HG03565 (cell line): ENCODE results near the gene FLT3.
"Not testable (repeated sequence)": the region's sequence is repeated elsewhere in the genome, so short reads cannot be mapped to it uniquely, and the experiment has no call there.

Experiments
- ATAC-seq: cut with Tn5 transposase; IDR thresholded peaks from one replicate; pipeline ENCODE4 v1.9.1; 2021; ENCODE audit warnings: mild to moderate bottlenecking, moderate library complexity; ENCODE audit not compliant: unreplicated experiment

The FLT3 gene

DNA sequence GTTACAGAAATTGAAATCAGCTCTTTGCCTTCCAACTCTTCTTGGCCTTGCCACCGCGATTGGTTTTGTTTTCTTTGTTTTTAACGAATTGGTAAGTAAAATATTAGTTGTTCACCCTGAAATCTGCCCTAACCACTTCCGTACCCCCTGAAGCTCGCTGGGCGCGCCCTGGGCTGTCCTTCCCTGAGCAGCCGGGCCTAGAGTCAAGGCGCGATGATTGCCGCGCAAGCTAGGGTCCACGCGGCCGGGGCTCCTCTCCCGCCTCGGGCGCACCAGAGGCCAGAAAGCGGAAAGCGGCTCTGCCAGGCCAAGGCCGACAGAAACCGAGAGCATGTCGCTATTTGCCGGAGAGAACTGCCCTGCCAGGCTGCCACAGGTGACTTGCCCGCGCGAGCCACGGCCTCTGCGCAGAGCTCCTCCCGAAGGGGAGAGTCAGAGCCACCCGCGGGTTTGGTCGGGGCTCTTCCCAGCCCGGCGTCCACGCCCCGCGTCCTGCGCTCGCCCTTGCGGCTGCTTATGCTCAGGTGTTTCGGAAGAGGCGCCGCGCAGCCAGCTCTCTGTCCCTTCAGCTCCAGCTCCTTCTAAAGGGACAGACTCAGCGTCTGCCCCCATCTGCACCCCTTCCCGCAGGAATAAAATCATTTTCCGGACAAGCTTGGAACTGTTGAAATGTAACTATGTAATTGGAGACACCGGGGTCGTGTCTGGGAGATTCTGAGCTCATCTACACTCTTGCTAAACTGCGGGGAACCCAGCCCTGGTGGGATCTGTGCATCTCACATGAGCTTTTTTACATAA is 124.6 kb downstream of the FLT3 start:
- no peak for ATAC-seq

- ATAC-seq, result no peak
These were observed 126.3 kb downstream of the FLT3 start for GRCh38 chr13:27973961-27974662.

DNA sequence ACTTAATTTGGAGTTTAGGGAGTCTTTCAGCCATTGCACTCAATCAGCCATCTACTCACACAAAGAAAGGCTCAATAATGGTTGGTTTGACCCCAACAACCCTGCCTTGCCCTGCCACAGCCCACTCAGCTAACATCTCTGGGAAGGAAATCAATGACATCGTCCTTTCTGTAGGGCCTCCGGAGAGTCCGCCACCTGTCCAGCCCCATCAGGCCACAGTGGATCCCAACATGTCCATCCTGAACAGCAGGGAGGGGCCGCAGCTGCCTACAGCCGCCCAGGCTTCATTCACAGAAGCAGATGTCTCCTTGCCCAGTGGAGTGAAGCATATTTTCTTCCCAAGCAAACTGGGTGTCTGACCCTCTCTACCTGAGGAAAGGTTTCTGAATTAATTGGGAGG is 127.1 kb downstream of the FLT3 start:
- no peak for ATAC-seq

GRCh38 chr13:27972478-27972820 is 127.9 kb downstream of the FLT3 start:
- no peak for ATAC-seq

GRCh38 chr13:27971776-27972477 is 128.4 kb downstream of the FLT3 start:
- ATAC-seq, result no peak

DNA sequence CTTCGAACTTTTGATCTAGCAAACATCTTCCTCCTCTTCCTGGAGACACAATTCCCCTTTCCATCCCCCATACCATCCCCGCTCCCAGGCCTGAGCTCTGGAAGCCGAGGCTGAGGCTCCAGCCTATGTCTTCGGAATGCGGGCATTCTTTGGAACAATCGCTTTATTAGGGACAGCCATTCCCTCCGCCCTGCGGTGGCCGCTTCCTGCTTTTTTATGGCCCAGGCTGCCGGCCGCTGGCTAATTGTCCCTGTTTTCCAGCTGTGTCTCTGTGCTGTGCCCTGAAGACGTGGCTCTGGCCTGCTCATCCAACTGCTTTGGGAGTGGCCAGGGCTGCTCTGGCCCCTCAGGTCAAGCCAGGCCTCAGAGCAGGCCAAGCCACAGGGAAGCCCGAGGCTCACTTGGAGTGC is 129.1 kb downstream of the FLT3 start:
- ATAC-seq, result no peak

- no peak for ATAC-seq
These were observed 129.8 kb downstream of the FLT3 start for GRCh38 chr13:27970382-27971235.

GRCh38 chr13:27969866-27970229 is 130.5 kb downstream of the FLT3 start:
- ATAC-seq, result no peak

DNA sequence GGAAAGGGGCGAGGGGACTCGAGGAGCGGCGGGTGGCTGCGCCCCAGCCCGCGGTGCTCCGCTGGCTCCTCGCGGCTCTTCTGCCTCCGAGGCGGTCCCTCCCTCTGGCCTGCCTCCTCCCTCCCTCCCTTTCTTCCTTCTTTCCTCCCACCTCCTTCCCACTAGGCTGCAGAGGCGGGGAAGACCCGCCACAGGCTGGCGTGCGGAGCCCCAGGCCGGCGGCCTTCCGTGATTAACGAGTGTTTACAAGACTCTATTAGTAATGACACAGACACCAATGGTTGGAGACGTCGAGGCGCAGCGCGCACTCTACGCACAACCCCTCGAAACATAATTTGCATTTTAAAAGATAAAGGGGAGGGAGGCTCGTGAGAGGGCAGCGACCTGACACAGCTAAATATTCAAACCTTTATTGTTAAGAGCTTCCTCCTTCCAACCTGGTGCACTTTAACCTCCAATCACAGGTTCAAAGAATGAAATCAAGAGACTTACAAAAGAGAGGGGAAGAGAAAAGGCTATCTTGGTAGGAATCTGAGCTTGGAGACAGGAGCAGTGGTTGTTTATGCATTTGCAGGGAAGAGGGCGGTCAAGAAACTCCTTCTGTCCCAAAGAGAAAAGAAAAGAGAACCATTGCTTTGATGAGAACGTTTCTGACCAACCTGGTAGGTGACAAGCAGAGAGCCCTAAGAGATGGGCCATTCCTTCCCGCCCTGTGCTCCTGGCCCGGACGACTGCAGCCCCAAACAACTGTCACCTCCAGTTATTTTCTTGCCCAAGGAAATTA is 131.1 kb downstream of the FLT3 start, which contains the start of gene CDX2:
TSS of gene CDX2 (minus strand) at position 234 of the 784 bp plus-strand sequence. CDS start 309 bp downstream, outside the sequence.
- ATAC-seq, result no peak

GRCh38 chr13:27968316-27969081 is 131.9 kb downstream of the FLT3 start:
- no peak for ATAC-seq

DNA sequence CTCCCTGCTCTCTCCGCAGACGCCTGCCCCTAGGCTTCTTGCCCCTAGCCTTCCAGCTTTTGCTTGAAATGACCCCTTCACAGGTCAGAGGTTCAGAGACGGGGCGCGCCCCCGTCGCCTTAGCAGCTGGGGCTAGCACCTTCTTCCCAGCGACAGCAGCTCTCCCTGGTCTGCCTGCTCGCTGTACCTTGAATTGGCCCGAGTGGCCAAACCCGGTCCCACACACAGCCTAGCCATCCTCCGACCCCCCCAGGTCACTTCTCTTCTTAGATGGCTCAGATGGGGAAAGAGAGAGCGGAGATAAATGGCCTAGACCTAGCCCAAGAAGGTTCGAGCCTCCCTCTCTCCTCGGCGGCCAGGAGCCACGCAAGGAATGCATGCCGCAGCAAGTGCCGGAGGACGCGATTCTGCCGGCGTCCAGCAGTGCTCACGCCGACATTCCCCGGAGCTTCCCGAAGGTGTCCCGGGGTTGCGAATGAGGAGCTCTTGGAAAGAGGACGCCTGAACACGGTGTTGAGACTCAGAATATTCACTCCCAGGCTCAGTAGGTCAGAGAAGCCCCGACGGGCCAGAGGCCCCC is 132.6 kb downstream of the FLT3 start:
- no peak for ATAC-seq

GRCh38 chr13:27967203-27967735 is 133.1 kb downstream of the FLT3 start:
- ATAC-seq, result no peak

GRCh38 chr13:27966641-27967202 is 133.7 kb downstream of the FLT3 start:
- no peak for ATAC-seq

DNA sequence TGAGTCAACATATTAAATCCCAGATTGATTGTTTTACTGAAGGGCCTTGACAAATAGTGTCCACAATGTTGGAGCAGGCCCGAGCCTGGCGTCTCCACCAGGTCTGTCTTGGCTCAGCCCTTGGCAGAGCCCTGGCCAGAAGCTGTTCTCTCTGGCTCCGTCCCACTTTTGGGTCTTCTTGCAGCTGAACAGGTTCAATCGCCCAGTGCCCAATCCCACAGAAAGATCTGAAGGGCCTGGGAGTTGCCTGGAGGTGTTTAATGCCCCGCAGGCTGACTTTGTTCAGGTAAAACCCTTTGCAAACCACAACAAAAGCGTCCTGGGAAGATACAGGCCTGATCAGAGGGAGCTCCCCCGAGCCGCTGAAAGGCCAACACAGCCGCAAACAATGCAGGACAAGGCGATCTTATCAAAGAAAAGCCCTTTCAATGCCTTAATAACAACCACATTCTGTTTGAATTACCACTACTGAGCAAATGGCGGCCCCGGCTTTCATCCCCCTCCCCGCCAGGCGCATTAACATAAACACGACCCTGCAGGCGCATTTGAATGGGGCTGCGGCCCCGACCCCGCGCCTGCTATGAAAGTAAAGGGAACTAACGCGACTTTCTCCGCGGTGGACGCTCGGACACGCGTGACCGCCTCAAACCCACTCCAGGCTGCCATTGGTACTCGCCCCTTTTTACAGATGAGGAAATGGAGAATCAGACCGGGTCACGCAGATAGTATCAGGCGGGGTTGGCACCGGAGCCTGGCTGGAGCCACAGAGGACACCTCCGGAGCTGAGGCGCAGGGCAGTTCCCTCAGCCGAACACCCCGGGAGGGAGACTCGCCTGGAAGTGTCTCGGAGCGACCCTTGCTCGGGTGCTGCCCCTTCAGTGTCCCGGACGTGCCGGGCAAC is 134.4 kb downstream of the FLT3 start:
- ATAC-seq, result no peak

- no peak for ATAC-seq
These were observed 135.0 kb downstream of the FLT3 start for GRCh38 chr13:27965343-27965739.

GRCh38 chr13:27964741-27965323 is 135.5 kb downstream of the FLT3 start:
- ATAC-seq, result no peak

DNA sequence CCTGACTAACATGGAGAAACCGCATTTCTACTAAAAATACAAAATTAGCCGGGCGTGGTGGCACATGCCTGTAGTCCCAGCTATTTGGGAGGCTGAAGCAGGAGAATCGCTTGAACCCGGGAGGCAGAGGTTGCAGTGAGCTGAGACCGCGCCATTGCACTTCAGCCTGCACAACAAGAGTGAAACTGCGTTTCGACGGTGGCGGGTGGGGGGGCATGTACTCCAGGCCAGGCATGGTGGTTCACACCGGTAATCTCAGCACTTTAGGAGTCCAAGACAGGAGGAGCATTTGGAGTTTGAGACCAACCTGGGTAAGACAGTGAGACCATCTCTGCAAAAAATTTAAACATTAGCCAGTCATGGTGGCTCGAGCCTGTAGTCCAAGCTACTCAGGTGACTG is 136.2 kb downstream of the FLT3 start:
- ATAC-seq, result not testable (repeated sequence)
